Endothelial cell of umbilical vein (primary cell): ENCODE data around the gene HDAC5.

Source experiments
- CTCF ChIP-seq, 2 donors: IDR thresholded peaks; 1 replicate in 1 of 2; 2 replicates in 1 of 2; pipeline ENCODE4 v1.5.1; 2011; ENCODE audit warnings: low read length in 2 of 2, mild to moderate bottlenecking in 2 of 2, moderate library complexity in 2 of 2, control low read depth in 1 of 2, inconsistent platforms in 1 of 2, low read depth in 1 of 2; ENCODE audit not compliant: insufficient read depth in 1 of 2; ENCODE audit errors: extremely low read depth in 1 of 2
- EZH2 ChIP-seq: IDR thresholded peaks from 2 replicates; pipeline ENCODE4 v1.6.1; 2012; ENCODE audit warnings: borderline replicate concordance, low read depth, mild to moderate bottlenecking, moderate library complexity, low read length, inconsistent platforms; ENCODE audit not compliant: severe bottlenecking
- JUN ChIP-seq: IDR thresholded peaks from 2 replicates; pipeline ENCODE4 v1.6.1; 2011; ENCODE audit warnings: borderline replicate concordance, low read depth; ENCODE audit not compliant: insufficient read length, insufficient read depth
- MAX ChIP-seq: IDR thresholded peaks from 2 replicates; pipeline ENCODE4 v1.6.1; 2011; ENCODE audit not compliant: insufficient read depth, insufficient read length
- POLR2A ChIP-seq: IDR thresholded peaks from 2 replicates; pipeline ENCODE4 v1.6.1; 2012; ENCODE audit warnings: low read depth, mild to moderate bottlenecking, control low read depth, low read length
- POLR2AphosphoS5 ChIP-seq: IDR thresholded peaks from 2 replicates; pipeline ENCODE4 v1.6.1; 2012; ENCODE audit warnings: low read depth, mild to moderate bottlenecking, control low read depth, low read length, moderate library complexity; ENCODE audit not compliant: insufficient read depth

- TF ChIP-seq CTCF (IDR thresholded peaks at IDR 0.05; ENCODE audit: extremely low read depth in 1 of 2, insufficient read depth in 1 of 2, low read depth in 1 of 2, low read length in 2 of 2) (no peak), EZH2 (no peak), POLR2A (peak; percentile 96), JUN (no peak), MAX (peak; percentile 100), POLR2AphosphoS5 (peak; percentile 94)
Observed at GRCh38 chr17:44070455-44071197, 52.8 kb downstream of the HDAC5 start, which contains the start of gene G6PC3.
